Right lobe of liver (tissue), 4 donors: ENCODE measurements around the gene DIPK1A.

Experiments
- CTCF ChIP-seq, 4 donors: fragments of 200-600 bp in 3 of 4; fragments of 450-650 bp in 1 of 4; IDR thresholded peaks; one replicate each; pipeline versions ENCODE4 v1.5.1 to v1.8.0; 2016 to 2022; ENCODE audit warnings: antibody characterized with exemption in 4 of 4, mild to moderate bottlenecking in 2 of 4
- POLR2A ChIP-seq: fragments of 450-650 bp; IDR thresholded peaks from one replicate; pipeline ENCODE4 v1.6.1; 2017; ENCODE audit warnings: antibody characterized with exemption, mild to moderate bottlenecking
- donor health status: DM: no; HTN: no; CAD: no.
- donor health status: DM: no; HTN: no; CAD: no.
- donor health status: DM: no; HTN: yes; CAD: no.

- TF ChIP-seq CTCF (IDR thresholded peaks at IDR 0.05) (no peak), POLR2A (no peak)
Observed at GRCh38 chr1:92940541-92940940, 20.7 kb downstream of the DIPK1A start.
